Measurements from ENCODE around the gene KCNK17.

The KCNK17 gene

DNA sequence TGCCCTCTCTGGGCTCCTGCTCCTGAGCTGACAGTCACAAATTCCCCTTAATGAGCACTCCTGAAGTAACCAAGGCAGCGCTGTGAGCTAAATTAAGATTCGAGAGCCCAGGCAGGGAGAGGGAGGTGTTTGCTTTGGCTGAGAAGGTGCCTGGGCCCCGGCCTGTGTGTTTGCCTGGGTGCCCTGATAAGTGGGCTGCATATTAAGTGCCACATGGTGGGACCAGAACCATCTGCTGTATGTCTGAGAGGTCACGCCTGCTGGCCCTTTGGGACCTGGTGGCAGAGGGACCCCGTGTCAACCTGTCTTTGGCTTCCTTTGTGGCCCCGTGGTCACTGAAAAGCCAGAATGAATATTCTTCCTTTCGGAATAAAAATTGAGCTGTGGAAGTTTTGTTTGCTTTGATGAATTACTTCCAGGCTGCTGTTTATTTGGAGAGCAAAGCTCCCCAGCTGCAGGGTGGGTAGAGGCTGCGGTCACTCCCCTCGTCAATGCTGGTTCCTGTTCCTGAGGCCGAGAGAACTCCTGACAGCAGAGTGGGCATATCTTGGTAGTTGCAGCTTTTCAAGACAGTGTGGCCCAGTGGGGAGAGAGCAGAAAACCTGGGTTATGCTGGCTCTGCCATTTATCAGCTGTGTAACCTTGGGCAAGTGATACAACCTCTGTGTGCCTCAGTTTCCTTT, 25.8 kb upstream of the KCNK17 start:
- Histone ChIP-seq H3K4me2 (ENCODE audit: low read length) (no peak overlapping the region), H3K36me3 (ENCODE audit: control insufficient read depth, insufficient read depth, low read length) (no peaks in the 10 kb centered on the region), H3K27me3 (ENCODE audit: control insufficient read depth, insufficient read depth, low read length) (no peaks in the 10 kb centered on the region), H2AFZ (no peak overlapping the region), H3K27ac (no peak overlapping the region), H3K79me2 (no peaks in the 10 kb centered on the region), H3K4me3 (ENCODE audit: low read depth, low read length) (no peak overlapping the region), H3K4me1 (no peaks in the 10 kb centered on the region), H3K9me3 (ENCODE audit: control insufficient read depth, low read length) (no peaks in the 10 kb centered on the region), H3K9ac (no peak overlapping the region)
- TF ChIP-seq, protein P1, sequence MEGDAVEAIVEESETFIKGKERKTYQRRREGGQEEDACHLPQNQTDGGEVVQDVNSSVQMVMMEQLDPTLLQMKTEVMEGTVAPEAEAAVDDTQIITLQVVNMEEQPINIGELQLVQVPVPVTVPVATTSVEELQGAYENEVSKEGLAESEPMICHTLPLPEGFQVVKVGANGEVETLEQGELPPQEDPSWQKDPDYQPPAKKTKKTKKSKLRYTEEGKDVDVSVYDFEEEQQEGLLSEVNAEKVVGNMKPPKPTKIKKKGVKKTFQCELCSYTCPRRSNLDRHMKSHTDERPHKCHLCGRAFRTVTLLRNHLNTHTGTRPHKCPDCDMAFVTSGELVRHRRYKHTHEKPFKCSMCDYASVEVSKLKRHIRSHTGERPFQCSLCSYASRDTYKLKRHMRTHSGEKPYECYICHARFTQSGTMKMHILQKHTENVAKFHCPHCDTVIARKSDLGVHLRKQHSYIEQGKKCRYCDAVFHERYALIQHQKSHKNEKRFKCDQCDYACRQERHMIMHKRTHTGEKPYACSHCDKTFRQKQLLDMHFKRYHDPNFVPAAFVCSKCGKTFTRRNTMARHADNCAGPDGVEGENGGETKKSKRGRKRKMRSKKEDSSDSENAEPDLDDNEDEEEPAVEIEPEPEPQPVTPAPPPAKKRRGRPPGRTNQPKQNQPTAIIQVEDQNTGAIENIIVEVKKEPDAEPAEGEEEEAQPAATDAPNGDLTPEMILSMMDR (IDR thresholded peaks at IDR 0.05): no peak

DNA sequence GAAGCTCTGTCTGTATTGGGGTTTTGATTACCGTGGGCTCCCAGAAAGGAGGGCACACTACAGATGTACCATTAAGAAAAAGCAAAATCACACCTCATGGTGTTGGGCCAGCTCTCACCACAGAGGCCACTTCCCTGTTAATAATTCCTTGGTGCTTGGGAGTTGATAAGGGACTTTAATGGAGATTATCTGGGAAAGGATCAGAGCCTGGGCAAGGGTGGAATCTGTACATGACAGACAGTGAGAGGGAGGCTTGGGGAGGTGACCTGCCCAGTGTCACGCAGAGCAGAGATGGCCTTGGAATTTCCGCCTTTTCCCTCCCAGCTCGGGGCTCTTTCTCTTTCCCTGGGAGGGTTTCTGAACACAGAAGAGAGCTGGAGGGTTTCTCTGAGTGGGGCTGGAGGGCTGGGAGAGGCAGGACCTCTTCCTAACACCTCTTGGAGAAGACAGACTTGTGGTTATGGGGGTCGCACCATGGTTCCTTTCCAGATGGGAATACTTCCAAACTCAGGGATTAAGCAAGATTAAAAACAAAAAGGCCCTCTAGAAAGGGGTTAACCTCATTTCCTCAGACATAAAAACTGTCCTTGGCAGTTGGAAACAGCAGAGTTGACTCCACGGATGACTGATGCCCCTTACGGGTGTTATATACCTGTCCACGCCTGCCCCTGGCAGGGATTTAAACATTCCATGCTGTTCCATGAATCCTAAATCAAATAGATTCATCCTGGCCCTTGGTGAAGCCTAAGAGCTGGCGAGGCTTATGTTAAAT, 25.1 kb upstream of the KCNK17 start:
- no peaks in the 10 kb centered on the region for H3K27me3 ChIP-seq (ENCODE audit: control insufficient read depth, insufficient read depth, low read length)
- H3K9ac ChIP-seq: no peak overlapping the region
- no peak overlapping the region for H3K27ac ChIP-seq

DNA sequence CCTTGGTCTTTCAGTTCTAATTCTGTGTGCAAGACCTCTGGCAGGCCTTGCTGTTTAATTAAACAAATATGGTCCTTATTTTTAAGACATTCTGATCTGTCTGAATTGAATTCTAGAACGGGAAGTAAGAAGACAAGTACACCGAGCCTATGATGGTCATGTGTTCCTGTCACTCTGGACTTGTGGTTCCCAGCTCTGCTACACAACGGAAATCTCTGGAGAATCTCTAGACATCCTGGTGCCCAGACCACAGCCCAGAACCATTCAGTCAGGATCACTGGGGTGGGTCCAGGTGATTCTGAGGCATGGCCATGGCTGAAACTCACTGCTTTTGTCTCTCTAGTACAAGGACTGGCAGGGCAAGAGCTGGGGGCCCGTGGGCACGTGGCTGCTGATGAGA, 24.2 kb upstream of the KCNK17 start:
- TF ChIP-seq, protein P1 (IDR thresholded peaks at IDR 0.05): no peak
- Histone ChIP-seq H3K4me1 (no peaks in the 10 kb centered on the region), H3K36me3 (ENCODE audit: control insufficient read depth, insufficient read depth, low read length) (no peaks in the 10 kb centered on the region), H3K9ac (no peak overlapping the region), H3K4me2 (ENCODE audit: low read length) (no peak overlapping the region), H3K4me3 (ENCODE audit: low read depth, low read length) (no peak overlapping the region), H3K27me3 (ENCODE audit: control insufficient read depth, insufficient read depth, low read length) (no peaks in the 10 kb centered on the region), H3K27ac (no peak overlapping the region), H3K9me3 (ENCODE audit: control insufficient read depth, low read length) (no peaks in the 10 kb centered on the region), H2AFZ (no peak overlapping the region), H3K79me2 (no peaks in the 10 kb centered on the region)

More for the DNA sequence above, 25.1 kb upstream of the KCNK17 start:
- H3K9me3 ChIP-seq (ENCODE audit: control insufficient read depth, low read length): no peaks in the 10 kb centered on the region
- no peak overlapping the region for H2AFZ ChIP-seq
- no peak overlapping the region for H3K4me2 ChIP-seq (ENCODE audit: low read length)
- no peaks in the 10 kb centered on the region for H3K4me1 ChIP-seq
- H3K79me2 ChIP-seq: no peaks in the 10 kb centered on the region
- no peaks in the 10 kb centered on the region for H3K36me3 ChIP-seq (ENCODE audit: control insufficient read depth, insufficient read depth, low read length)
- TF ChIP-seq, protein P1 (IDR thresholded peaks at IDR 0.05): no peak
- H3K4me3 ChIP-seq (ENCODE audit: low read depth, low read length): no peak overlapping the region

DNA sequence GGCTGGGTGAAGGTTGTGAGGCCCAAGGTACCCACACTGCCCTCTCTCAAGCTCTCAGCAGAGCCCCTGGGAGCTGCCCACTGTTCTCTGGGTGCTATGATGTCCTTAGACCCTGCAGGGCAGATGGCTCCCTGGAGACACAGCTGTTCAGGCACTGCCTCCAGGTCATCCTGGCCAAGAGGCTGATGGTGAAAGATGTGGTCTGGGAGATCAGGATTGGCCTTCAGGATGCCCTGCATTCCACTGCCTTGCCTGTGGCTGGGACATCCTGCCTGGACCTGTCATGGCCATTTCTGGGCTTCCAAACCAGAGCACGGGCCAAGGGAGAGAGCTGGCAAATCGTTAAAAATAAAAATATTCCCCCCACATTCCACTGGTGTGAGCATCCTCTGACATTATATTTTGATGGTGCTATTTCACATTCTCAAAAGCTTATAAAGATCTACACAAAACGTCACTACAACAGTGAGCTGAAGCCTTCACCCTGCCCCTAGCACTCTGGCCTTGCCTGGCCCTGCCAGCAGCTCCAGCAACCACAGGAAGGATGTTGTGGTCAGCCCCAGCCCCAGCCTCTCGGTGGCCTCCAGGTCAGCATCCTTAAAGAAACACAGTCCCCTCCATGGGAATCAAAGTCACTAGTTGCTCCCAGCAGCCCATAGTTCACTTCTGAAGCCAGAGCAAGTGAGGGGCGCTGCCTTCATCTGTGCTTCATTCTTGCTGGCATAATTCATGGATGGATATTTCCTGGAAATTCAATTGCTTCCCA, 21.7 kb upstream of the KCNK17 start:
- Histone ChIP-seq H3K27ac (no peak overlapping the region), H3K79me2 (no peaks in the 10 kb centered on the region), H3K9ac (no peak overlapping the region), H3K4me2 (ENCODE audit: low read length) (no peak overlapping the region), H3K27me3 (ENCODE audit: control insufficient read depth, insufficient read depth, low read length) (no peaks in the 10 kb centered on the region), H2AFZ (no peak overlapping the region), H3K4me3 (ENCODE audit: low read depth, low read length) (no peak overlapping the region), H3K9me3 (ENCODE audit: control insufficient read depth, low read length) (no peaks in the 10 kb centered on the region), H3K36me3 (ENCODE audit: control insufficient read depth, insufficient read depth, low read length) (no peaks in the 10 kb centered on the region), H3K4me1 (no peaks in the 10 kb centered on the region)
- TF ChIP-seq, protein P1 (IDR thresholded peaks at IDR 0.05): no peak
